ENCODE measurements around the gene PACS2. TPM values are rescaled to one million over a fixed set of nuclear protein-coding genes. Genes with fewer than 3 reads are reported as not detected.
"Not testable (repeated sequence)": the region's sequence is repeated elsewhere in the genome, so short reads cannot be mapped to it uniquely, and the experiment has no call there.

Gene PACS2
- total RNA-seq, 1 donor from 2014 or later: 64.0 TPM

- TF ChIP-seq CTCF (IDR thresholded peaks at IDR 0.05; ENCODE audit: borderline replicate concordance): no peak
- intact Hi-C loops (cut with micrococcal nuclease): no loop called here
Measured at GRCh38 chr14:105285174-105285573, 29.4 kb upstream of the PACS2 start.

GRCh38 chr14:105286759-105287144, 27.8 kb upstream of the PACS2 start:
- Histone ChIP-seq H3K27ac (replicated peaks) (no peak overlapping the region), H3K36me3 (no peaks in the 10 kb centered on the region), H3K27me3 (ENCODE audit: low read depth) (no peaks in the 10 kb centered on the region), H3K4me3 (no peak overlapping the region), H3K9me3 (replicated peaks) (no peaks in the 10 kb centered on the region), H3K4me1 (peaks cover 23% of the 10 kb centered on the region)
- no peak for DNase-seq
- TF ChIP-seq CTCF (IDR thresholded peaks at IDR 0.05; ENCODE audit: borderline replicate concordance): no peak
- intact Hi-C loops (cut with micrococcal nuclease): no loop called here

More at GRCh38 chr14:105285174-105285573, 29.4 kb upstream of the PACS2 start:
- Histone ChIP-seq H3K36me3 (no peaks in the 10 kb centered on the region), H3K4me1 (peaks cover 24% of the 10 kb centered on the region), H3K27ac (replicated peaks) (no peak overlapping the region), H3K9me3 (replicated peaks) (no peaks in the 10 kb centered on the region), H3K4me3 (no peak overlapping the region), H3K27me3 (ENCODE audit: low read depth) (no peaks in the 10 kb centered on the region)
- no peak for DNase-seq

- no peak for TF ChIP-seq CTCF (IDR thresholded peaks at IDR 0.05; ENCODE audit: borderline replicate concordance)
- no peak for DNase-seq
- intact Hi-C loops (cut with micrococcal nuclease): no loop called here
- H3K4me3 ChIP-seq: no peak overlapping the region
- H3K36me3 ChIP-seq: no peaks in the 10 kb centered on the region
- no peak overlapping the region for H3K27ac ChIP-seq (replicated peaks)
- no peaks in the 10 kb centered on the region for H3K27me3 ChIP-seq (ENCODE audit: low read depth)
- H3K4me1 ChIP-seq: peaks cover 22% of the 10 kb centered on the region
- H3K9me3 ChIP-seq (replicated peaks): no peaks in the 10 kb centered on the region
Measured at GRCh38 chr14:105287249-105288102, 27.1 kb upstream of the PACS2 start.

GRCh38 chr14:105288936-105289335, 25.6 kb upstream of the PACS2 start:
- H3K9me3 ChIP-seq (replicated peaks); DNase-seq; H3K27me3 ChIP-seq (ENCODE audit: low read depth); H3K27ac ChIP-seq (replicated peaks); H3K36me3 ChIP-seq; H3K4me3 ChIP-seq; intact Hi-C loops (cut with micrococcal nuclease): not testable (repeated sequence)
- H3K4me1 ChIP-seq: peaks cover 32% of the 10 kb centered on the region

GRCh38 chr14:105290621-105291346, 23.8 kb upstream of the PACS2 start:
- Histone ChIP-seq H3K4me1 (peaks cover 43% of the 10 kb centered on the region), H3K9me3 (replicated peaks) (no peaks in the 10 kb centered on the region), H3K27me3 (ENCODE audit: low read depth) (no peaks in the 10 kb centered on the region), H3K4me3 (no peak overlapping the region), H3K27ac (replicated peaks) (no peak overlapping the region), H3K36me3 (no peaks in the 10 kb centered on the region)
- no peak for TF ChIP-seq CTCF (IDR thresholded peaks at IDR 0.05; ENCODE audit: borderline replicate concordance)
- no peak for DNase-seq
- intact Hi-C loops (cut with micrococcal nuclease): no loop called here
